Measurements from ENCODE around the gene SOX12.
A peak's percentile ranks its signal among the peaks of the same experiment; 100 is the strongest.
"Not testable (repeated sequence)": the region's sequence is repeated elsewhere in the genome, so short reads cannot be mapped to it uniquely, and the experiment has no call there.

SOX12 gene

DNA sequence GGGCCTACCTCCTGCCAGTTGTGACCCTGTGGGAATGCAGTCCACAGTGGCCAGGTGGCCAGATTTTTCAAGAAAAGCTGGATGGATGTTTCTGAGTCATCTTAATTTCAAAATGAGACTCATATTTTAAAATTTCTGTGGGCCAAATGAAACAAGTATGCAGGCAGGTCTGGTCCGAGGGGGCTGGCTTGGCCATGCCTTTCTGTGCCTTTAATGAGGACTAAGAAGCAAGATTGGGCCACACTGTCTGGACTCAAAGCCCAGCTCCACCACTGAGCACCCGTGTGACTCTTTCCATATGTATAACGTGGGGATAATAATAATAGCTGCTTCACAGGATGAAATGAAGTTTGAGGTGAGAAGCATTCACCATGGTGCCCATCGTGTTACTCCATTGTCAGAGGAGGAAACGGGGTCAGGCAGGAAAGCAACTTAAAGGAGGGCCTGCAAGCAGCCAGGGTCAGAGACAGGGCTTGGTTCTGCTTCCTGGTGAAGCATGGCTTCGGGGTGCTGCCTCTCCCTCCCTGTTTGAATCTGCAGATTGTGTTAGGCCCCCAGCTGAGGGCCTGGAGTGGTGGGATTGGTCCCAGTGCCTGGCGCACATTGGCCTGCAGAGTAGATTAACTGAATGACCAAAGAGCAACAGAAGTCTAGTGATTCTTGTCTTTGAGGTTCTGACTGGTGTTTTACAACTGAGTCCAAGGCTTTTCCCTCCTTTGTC lies 3.8 kb downstream of the SOX12 start:
- DNase-seq = no peak

DNA sequence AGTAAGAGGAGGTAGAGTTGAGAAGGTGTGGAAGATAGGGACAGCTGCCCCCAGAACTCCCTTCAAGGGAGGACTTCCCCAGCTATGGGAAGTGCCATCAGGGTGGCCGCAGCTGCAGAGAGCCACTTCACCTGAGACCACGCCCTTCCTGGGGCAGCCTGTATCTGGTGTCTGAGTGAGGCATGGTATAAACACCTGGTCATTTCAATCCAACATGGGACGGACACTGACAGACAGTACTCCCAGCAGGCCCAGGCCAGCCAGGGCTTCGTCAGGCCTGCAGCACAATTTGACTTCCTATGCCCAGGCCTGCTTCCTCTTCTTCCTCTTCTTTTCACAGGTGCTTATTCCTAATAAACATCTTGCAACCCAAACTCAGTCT lies 4.5 kb downstream of the SOX12 start:
- DNase-seq = no peak

DNA sequence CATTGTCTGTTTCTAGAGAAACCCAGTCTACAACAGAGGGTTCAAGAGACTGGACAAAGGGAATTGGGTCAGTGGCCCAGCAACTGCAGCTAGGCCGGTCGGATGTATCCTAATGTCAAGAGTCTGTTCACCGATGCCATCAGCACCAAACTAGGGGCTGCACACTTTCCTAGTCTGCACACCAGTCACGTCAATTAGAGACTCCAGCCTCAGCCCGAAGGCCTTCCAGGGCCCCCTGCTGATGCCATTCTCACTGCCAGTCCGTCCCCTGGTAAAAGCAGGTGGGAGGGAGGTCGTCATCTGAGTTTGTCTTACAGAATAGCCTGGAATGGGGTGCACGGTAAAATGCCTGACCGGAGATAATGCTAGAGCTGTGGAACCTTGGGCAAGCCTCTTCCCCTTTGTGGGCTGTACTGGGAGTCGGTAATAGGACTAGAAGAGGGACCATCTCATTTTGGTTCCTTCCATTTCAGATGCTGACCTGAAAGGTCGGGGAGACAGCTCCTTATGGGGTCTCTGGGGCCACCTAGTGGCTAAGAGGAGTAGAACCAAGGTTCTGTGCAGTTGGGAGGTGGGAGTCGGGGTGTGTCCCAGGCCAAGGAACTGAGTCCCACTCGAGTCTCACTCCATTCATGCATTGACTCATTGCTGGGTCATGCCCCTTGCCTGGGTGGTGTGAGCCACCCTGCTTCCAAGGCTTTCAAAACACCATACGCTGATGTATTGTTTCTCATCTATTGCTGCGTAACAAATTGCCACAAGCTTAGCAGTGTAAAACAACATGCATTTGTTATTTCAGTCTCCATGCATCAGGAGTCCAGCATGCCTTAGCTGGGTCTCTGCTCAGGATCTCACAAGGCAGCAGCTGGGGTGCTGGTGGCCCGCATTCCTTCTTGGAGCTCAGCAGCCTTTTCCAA lies 5.1 kb downstream of the SOX12 start:
- DNase-seq = peak; percentile 89

DNA sequence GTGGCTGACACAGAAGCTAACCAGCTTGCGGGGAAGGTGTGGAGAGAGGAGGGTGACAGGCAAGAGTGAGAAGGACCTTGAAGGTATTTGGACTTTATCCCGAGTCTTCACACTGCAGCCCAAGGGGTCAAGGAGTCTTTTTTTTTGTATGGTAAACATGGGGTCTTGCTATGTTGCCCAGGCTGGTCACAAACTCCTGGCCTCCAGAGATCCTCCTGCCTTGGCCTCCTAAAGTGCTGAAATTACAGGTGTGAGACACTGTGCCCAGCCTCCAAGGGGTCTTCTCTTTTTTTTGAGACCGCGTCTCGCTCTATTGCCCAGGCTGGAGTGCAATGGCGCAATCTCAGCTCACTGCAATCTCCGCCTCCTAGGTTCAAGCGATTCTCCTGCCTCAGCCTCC lies 9.2 kb downstream of the SOX12 start:
- no peak for DNase-seq

DNA sequence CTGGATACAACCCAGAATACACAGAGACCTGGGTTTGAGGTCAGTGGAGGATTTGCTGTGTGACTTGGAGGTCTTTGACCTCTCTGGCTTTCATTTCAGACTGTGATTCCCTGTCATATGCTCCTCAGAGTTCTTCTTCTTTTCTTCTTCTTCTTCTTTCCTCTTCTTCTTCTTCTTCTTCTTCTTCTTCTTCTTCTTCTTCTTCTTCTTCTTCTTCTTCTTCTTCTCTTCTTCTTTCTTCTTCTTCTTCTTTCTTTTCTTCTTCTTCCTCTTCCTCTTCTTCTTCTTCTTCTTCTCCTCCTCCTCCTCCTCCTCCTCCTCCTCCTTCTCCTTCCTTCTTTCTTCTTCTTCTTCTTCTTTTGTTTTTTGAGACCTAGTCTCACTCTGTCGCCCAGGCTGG lies 10.7 kb downstream of the SOX12 start:
- DNase-seq = not testable (repeated sequence)

DNA sequence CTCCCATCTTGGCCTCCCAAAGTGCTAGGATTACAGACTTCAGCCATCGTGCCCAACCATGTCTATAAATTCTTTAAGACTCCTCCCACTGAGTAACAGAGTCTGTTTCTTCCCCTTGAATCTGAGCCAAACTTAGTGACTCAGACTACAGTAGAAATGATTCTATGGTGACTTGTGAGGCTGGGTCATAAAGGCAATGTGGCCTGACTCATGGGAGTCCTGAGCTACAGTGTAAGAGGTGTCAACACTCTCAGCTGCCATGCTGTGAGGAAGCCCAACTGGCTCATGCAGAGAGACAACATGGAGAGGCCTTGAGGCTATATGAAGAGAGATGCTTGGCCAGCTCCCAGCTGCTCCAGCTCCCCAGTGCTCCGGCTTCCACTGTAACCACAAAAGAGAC lies 16.3 kb downstream of the SOX12 start:
- peak; percentile 80 for DNase-seq

DNA sequence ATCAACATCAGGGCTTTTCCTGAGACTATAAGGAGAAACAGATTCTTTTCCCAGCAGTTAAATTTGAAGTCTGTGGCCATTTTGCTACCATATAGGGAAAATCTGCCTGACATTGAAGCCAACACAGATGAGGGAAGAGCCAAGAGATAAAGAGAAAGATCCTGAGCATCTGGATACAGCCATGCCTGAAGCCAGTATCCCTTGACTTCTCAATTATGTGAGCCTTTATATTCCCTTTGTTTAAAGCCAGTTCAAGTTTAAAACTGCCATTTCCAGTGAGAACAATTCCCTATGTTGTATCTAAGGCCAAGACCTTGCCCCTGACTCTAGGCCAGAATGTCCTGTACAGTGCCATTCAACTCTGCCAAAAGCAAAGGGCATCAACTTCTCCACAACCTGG lies 17.8 kb downstream of the SOX12 start:
- no peak for DNase-seq

DNA sequence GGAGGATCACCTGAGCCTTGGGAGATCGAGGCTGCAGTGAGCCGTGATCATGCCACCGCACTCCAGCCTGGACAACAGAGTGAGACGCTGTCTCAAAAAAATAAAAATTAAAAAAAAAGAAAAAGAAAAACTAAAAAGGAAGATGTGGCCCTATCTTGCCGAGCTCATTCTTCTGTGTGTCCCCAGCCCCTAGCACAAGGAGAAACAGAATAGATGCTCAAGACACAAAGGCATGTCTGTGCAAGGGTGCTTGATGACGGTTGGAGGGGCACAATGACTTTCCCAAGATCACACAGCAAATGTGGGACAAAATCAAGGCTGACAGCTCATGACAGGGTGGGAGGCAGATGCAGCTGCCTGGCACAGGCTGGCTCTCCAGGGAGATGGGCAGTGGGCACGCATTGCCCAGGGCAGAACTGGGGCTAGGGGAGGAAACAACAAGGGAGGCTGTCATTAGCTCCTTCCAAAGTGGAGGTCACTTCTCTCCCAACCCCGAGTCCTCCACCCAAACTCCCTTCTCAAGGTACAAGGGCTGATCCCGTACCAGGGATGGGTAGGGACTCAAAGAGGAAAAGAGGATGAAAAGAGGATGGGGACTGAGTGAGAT lies 20.8 kb downstream of the SOX12 start:
- DNase-seq = no peak

DNA sequence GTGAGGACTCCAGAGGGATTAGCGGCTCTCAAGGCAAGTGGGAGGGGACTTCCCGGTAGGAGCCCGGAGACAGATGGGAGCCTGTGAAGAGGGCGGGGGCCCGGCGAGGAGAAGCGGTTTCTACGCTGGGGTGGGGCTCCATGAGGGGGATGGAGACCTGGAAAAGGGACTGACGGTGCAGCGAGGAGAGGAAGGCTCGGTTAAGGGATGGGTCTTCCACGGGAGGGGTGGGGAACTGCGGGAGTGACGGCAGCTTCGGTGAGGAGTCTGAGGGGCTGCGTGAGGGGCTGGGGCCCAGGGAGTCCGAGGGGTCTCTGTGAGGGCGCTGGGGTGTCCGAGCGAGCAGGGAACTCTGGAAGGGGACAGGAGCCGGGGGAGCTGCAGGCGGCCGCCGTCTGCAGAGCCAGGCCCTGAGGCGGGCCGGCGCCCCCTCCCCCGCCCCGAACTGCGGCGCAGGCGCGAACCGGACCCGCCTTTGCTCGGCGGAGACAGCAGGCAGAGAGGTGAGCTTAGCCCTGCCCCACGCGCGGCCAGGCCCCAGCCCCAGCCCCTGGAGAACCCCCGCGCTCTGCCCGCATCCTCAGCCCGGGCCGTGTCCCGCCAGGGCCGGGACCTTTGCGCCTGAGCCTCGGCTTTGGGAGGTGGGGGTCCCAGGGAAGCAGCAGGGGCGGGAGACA lies 21.4 kb downstream of the SOX12 start, which contains the start of gene NRSN2:
Gene NRSN2, plus strand, starts transcription at position 472 of the 677 bp plus-strand sequence. CDS start 2,533 bp downstream, outside the sequence.
- DNase-seq = no peak

DNA sequence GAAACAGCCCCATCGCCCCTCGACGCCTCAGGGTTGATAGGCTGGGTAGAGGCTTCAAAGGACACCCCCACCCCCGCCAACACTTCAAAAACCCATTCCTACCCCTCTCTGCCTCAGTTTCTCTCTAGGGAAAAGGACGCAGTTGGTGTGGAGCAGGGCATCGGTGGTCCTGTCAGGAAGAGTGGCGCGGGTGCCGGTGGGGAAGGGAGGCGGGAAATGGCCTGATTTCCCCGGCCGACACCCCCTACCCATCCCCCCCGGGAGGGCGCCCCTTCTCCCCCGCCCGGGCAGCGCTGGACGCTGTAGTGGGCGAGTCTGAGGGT lies 21.9 kb downstream of the SOX12 start:
- no peak for DNase-seq

DNA sequence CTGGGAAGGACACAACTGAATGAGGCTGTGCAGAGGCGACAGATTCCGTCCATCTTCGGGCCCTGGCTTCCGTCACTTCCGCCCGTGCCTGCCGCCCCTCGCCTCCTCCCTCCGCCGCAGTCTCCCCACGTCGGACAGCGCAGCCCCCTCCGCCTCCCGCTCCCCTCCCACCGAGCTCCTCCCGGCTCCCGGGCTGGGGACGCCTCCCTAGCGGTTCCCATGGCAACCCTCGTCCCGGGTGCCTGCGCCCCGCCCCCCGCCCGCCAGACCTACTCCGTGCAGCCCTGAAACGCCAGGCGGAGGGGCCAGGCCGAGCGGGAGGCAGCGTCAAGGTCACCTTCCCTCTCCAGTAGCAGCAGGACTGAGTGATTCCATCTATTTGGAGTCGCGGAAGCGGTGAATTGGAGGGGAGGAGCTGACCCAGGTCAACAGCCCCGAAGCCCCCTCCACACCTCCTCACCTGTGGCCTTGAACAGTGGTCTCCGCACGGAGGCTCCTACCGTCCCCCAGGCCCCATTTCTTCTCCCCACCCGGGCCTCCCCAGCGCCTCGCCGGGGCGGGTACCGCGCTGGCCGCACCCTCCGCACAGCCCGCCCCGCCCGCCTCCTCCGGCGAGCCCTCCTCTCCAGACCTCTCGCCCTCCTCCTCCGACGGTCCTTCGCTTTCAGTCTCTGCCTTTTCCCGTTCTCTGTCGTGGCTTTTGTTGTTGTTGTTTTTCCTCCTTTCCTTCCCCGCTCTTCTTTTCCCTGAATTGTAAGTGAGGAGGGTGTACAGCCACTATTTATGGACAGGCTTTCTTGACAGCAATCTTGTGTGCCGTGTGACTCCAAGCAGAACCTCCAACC lies 22.5 kb downstream of the SOX12 start:
- peak; percentile 72 for DNase-seq

DNA sequence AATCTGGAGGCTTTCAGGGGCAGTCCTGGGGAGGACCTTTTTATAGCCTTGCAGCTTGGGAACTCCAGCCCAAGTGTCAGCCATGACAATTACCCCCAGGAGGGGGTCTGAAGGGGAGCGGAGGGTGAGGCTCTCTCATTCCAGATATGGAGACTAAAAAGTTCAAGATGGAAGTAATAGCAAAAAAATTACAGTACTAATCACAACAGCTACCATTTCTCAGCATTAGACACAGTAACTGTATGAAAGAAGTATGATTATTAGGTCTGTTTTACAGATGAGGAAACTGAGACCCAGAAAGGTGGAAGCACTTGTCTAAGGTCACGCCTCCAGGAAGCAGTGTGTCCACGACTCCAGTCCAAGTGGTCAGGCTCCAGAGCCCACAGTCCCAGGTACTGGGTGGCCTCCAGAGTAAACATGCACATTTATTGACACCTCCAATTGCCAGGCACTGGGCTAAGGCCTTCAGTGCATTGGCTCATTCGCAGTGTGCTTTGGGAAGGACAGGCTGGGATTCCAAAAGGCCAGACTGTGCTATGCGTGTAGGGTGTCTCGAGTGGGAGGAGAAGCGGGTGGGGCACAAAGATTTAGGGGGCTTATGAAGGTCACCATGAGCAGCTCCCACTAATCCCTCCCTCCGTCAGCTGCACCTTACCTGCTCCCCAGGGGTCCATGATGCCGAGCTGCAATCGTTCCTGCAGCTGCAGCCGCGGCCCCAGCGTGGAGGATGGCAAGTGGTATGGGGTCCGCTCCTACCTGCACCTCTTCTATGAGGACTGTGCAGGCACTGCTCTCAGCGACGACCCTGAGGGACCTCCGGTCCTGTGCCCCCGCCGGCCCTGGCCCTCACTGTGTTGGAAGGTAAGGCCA lies 23.9 kb downstream of the SOX12 start:
- DNase-seq = no peak

DNA sequence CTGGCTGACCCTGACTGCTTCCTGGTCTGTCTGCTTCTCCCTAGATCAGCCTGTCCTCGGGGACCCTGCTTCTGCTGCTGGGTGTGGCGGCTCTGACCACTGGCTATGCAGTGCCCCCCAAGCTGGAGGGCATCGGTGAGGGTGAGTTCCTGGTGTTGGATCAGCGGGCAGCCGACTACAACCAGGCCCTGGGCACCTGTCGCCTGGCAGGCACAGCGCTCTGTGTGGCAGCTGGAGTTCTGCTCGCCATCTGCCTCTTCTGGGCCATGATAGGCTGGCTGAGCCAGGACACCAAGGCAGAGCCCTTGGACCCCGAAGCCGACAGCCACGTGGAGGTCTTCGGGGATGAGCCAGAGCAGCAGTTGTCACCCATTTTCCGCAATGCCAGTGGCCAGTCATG lies 27.8 kb downstream of the SOX12 start:
- DNase-seq = no peak

DNA sequence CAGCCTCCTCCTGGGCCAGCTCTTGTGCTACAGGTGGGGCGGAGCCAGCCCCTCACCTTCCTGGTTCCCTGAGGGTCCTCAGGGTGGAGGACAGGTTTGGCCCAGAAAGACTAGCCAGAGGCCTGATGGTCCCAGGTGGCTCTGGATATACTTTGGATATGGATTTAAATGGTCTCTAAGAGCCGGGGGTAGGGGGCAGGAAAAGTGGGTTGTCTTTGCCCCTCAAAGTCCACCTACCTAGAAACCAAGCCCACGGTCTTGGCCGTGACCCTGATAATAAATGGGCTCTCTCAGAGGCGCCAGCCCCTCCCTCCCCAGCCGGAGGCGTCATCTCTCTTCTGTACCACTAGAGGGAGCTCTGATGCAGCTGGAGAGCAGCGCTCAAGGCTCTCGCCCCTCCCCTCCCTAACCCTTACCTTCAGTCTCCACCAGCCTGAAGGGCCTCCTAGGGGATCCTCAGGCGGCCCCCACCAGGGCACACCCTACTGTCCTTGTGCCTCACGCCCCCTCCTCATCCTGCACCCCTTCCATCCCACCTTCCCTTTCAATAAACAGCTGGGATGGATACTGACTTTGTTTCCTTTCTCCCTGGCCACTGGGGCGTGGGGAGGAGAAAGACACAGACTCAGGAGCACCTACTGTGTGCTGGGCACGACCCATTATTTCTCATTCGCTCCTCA lies 29.1 kb downstream of the SOX12 start:
- peak; percentile 89 for DNase-seq

DNA sequence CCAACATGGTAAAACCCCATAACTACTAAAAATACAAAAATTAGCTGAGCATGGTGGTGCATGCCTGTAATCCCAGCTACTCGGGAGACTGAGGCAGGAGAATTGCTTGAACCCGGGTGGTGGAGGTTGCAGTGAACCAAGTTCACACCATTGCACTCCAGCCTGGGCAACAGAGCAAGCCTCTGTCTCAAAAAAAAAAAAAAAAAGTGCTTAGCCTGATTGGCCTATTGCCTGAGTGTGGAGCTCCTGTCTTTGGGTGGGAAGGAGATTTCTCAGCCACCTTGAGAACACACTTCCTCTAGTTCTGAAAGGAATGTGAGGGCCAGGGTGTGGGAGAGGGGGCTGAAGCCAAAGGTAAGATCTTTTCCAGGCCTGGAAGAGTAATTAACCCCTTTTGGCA lies 30.8 kb downstream of the SOX12 start:
- DNase-seq = not testable (repeated sequence)

DNA sequence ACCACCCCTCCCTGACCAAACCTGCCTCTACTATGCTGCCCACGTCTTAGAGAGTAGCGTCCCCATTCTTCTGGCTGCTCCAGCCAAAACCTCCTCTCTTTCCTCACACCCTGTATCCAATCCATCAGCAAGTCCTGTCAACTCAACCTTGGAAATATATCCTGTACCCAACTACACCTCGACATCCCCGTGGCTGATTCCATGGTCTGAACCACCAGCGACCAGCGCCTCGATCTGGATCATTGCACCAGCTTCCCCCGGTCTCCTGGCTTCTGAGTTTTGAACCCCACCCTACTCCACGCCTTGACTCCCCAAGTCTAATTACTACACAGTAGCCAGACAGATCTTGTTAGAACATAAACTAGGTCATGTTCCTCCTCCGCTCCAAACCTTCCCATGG lies 31.4 kb downstream of the SOX12 start:
- no peak for DNase-seq

DNA sequence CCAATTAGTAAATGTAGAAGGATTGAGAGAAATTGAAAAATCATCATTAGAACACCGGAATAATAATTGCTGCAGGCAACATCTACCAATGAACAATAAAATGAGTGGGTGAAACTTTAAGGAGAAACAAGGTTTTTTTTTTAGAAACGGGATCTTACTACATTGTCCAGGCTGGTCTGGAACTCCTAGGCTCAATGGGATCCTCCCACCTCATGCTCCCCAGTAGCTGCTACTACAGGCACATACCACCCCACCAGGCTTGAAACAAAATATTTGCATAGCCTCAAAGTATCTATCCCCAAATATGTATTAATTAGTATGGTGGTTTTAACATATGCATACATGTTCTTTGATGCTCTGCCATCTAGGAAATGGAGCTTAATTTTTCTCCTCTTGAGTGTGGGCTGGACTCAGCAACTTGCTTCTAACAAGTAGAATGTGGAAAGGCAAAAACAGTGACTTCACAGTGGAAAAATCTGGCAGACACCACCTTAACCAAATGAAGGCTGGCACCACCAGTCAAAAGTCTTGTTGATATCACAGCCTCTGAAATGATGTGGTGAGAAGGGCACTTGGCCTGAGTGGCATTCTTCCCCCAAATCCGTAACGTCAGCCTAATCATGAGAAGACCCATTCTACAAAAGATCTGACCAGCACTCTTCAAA lies 33.7 kb downstream of the SOX12 start:
- DNase-seq = no peak

DNA sequence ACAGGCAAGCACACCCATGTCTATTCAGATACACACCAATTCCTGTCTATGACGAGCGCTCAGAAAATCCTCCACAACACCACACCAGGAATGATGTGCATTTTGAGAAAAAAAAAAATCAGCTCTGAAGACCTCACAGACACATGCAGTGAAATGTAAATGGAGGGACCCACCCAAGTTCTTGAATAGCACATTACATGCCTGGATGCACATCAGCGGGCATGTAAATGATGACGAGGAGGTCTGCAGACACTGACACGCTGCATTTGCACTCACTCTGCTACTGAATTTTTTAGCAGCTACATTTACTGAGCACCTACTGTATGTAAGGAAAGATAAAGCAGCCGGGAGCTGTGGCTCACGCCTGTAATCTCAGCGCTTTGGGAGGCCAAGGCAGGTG lies 36.2 kb downstream of the SOX12 start:
- DNase-seq = no peak

DNA sequence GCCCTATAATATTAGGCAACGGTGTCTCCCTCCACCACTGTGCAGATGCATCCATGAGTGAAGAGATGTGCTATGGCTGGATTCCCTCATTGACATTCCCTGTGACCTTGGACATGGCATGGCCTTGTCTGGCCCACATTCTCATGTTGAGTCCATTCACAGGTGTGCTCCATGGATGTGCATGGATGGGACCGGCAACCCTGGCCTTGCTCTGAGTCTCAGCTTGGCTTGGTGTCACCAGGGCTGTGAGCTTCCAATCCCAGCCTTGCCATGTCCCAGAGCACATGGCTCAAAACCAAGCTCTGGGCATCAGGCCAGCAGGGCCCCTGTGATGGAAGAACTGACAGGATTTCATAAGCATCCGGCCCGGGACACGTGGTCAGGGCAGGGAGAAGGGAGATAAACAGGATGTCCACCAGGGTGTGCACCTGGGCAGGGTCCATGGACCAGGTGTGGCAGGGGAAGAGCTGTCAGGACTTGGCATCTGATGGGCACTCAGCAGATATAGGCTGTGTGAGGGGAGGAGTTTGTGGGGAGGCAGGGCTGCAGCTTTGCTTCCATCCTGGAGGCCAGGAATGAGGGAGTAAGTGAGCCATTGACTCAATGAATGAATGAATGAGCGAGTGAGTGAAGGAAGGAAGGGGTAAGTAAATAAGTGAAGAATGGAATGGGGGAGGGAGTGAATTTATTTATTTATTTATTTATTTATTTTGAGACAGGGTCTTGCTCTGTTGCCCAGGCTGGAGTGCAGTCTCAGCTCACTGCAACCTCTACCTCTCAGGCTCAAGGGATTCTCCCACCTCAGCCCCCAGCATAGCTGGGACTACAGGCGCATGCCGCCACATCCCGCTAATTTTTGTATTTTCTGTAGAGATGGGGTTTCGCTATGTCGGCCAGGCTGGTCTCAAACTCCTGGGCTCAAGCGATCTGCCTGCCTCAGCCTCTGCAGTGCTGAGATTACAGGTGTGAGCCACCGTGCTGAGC lies 37.2 kb downstream of the SOX12 start:
- DNase-seq = peak; percentile 81
